ENCODE measurements around the gene COL23A1. TPM values are rescaled to one million over a fixed set of nuclear protein-coding genes. Genes with fewer than 3 reads are reported as not detected.
A peak's percentile ranks its signal among the peaks of the same experiment; 100 is the strongest.

COL23A1 gene
- total RNA-seq, 1 experiment from 2014 or later, result not detected

DNA sequence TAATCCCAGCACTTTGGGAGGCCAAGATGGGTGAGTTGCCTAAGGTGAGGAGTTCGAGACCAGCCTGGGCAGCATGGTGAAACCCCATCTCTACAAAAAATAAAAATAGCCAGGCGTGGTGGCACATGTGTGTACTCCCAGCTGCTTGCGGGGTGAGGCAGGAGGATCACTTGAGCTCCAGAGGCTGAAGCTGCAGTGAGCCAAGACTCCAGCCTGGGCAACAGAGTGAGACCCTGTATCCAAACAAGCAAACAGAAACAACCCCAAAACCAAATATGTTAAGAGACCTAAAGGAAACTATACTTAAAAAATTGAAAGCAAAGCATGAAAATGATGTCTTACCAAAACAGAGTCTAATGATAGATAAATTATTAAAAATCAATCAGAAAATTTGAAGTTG lies 373.4 kb downstream of the COL23A1 start:
- Mint-ChIP-seq H3K4me3 (ENCODE audit: low read depth, unreplicated experiment) (no peak overlapping the region), H3K27ac (ENCODE audit: unreplicated experiment) (no peak overlapping the region), H3K27me3 (ENCODE audit: unreplicated experiment) (no peaks in the 10 kb centered on the region), H3K36me3 (ENCODE audit: insufficient read depth, unreplicated experiment) (peaks cover 93% of the 10 kb centered on the region), H3K4me1 (ENCODE audit: low read depth, unreplicated experiment) (peaks cover 8% of the 10 kb centered on the region), H3K9me3 (ENCODE audit: low read depth, unreplicated experiment) (no peaks in the 10 kb centered on the region)
- intact Hi-C loops (cut with micrococcal nuclease; ENCODE audit: unreplicated experiment), result no loop called here
- TF ChIP-seq, protein P1, sequence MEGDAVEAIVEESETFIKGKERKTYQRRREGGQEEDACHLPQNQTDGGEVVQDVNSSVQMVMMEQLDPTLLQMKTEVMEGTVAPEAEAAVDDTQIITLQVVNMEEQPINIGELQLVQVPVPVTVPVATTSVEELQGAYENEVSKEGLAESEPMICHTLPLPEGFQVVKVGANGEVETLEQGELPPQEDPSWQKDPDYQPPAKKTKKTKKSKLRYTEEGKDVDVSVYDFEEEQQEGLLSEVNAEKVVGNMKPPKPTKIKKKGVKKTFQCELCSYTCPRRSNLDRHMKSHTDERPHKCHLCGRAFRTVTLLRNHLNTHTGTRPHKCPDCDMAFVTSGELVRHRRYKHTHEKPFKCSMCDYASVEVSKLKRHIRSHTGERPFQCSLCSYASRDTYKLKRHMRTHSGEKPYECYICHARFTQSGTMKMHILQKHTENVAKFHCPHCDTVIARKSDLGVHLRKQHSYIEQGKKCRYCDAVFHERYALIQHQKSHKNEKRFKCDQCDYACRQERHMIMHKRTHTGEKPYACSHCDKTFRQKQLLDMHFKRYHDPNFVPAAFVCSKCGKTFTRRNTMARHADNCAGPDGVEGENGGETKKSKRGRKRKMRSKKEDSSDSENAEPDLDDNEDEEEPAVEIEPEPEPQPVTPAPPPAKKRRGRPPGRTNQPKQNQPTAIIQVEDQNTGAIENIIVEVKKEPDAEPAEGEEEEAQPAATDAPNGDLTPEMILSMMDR (IDR thresholded peaks at IDR 0.05; ENCODE audit: unreplicated experiment), result no peak
- no TSS peak for BruUV-seq (replicated peaks)
- CTCF ChIA-PET, result no interaction called here
- DNase-seq, result no peak

DNA sequence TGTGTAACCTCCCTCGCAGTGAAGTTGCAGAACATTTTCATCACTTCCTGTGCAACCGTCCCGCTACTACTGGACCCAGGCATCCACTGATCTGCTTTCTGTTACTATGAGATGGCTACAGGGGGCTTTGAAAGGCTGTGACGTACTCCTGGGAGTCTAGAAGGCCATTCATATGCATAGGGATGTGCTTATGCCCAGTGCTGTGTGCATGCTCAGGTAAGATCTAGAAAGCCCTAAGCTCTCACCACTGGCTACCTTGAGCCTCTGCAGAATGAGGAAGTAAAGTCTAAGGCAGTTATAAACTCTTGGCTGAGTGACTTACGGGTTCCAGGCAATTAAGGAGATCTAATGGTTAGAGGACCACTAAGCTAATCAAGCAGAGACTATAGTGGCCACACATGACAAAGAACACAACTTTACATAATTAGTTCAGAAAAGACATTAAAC lies 374.1 kb downstream of the COL23A1 start:
- BruUV-seq (replicated peaks), result no TSS peak
- intact Hi-C loops (cut with micrococcal nuclease; ENCODE audit: unreplicated experiment), result no loop called here
- DNase-seq, result no peak
- Mint-ChIP-seq H3K27ac (ENCODE audit: unreplicated experiment) (no peak overlapping the region), H3K36me3 (ENCODE audit: insufficient read depth, unreplicated experiment) (peaks cover 93% of the 10 kb centered on the region), H3K9me3 (ENCODE audit: low read depth, unreplicated experiment) (no peaks in the 10 kb centered on the region), H3K4me1 (ENCODE audit: low read depth, unreplicated experiment) (peaks cover 8% of the 10 kb centered on the region), H3K4me3 (ENCODE audit: low read depth, unreplicated experiment) (no peak overlapping the region), H3K27me3 (ENCODE audit: unreplicated experiment) (no peaks in the 10 kb centered on the region)
- CTCF ChIA-PET, result no interaction called here
- TF ChIP-seq, protein P1 (IDR thresholded peaks at IDR 0.05; ENCODE audit: unreplicated experiment), result no peak

DNA sequence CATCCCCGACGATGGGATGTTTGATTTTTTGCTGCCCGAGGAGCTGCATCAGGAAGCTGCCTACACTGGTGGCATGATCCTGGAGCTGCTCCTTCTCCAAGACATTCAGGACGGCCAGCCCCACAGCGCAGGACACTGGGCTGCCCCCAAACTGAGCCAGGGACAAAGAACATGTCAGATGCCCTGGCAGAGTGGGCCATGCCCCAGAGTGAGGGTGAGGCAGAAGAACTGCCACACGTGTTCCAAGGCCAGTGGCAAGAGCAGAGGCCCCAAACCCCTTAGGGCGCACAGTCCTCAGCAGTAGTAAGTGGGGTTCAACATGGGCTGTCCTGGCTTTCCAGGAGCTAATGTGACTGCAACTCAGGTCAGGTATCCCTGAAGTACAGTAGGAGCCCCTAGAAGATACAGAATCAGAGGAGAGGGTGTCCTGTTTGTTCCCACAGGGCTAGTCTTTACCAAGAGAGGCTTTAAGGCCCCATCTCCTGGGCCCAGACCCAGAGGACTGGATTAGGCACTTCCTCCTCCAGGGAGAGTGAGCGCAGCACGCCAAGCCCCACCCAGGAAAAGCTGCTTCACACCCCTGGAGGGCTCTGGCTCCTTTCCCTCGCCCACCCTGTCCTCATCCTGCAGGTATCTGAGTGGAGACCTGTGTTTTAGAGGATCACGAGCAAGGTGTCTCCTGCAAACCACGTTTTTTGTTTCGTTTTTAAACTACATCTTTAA lies 374.8 kb downstream of the COL23A1 start:
- Mint-ChIP-seq H3K4me3 (ENCODE audit: low read depth, unreplicated experiment) (no peak overlapping the region), H3K9me3 (ENCODE audit: low read depth, unreplicated experiment) (no peaks in the 10 kb centered on the region), H3K27ac (ENCODE audit: unreplicated experiment) (no peak overlapping the region), H3K36me3 (ENCODE audit: insufficient read depth, unreplicated experiment) (peaks cover 93% of the 10 kb centered on the region), H3K4me1 (ENCODE audit: low read depth, unreplicated experiment) (peaks cover 9% of the 10 kb centered on the region), H3K27me3 (ENCODE audit: unreplicated experiment) (no peaks in the 10 kb centered on the region)
- no peak for DNase-seq
- intact Hi-C loops (cut with micrococcal nuclease; ENCODE audit: unreplicated experiment), result no loop called here
- TF ChIP-seq, protein P1 (IDR thresholded peaks at IDR 0.05; ENCODE audit: unreplicated experiment), result no peak
- no TSS peak for BruUV-seq (replicated peaks)
- CTCF ChIA-PET, result no interaction called here

DNA sequence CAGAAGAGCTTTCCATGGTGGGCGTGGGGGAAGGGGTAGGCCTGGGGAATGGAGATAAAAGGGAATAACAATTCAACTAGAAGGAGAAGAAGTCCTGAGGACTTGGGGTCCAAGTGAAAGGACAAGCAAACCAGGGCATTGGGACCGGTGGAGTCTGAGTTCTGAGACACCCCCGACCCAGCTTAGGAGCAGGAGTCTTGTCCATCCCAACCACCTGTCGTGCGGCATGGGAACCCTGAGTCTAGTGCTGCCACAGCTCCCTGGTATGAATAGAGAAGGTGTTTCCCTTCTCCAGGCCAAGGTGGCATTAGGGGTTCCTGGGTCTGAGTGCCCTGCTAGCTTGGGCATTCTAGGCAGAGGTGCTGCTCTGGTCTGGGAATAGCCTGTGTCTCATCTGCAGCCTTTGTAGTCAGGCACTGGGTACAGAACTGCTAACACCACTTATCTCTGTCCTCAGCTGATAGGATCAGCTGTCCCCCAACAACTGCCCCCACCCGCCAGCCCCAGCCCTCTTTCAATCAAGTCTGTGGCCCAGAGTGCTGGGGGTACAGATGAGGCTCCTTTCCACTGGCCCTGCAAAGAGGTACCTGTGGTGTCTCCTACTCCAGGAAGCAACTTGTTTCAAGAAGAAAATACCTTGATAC lies 375.9 kb downstream of the COL23A1 start:
- intact Hi-C loops (cut with micrococcal nuclease; ENCODE audit: unreplicated experiment), result no loop called here
- peaks cover 96% of the 10 kb centered on the region for H3K36me3 Mint-ChIP-seq (ENCODE audit: insufficient read depth, unreplicated experiment)
- H3K27me3 Mint-ChIP-seq (ENCODE audit: unreplicated experiment), result no peaks in the 10 kb centered on the region
- BruUV-seq (replicated peaks), result no TSS peak
- no peaks in the 10 kb centered on the region for H3K9me3 Mint-ChIP-seq (ENCODE audit: low read depth, unreplicated experiment)
- peaks cover 16% of the 10 kb centered on the region for H3K4me1 Mint-ChIP-seq (ENCODE audit: low read depth, unreplicated experiment)
- H3K27ac Mint-ChIP-seq (ENCODE audit: unreplicated experiment), result peak overlapping the region; percentile 25
- TF ChIP-seq, protein P1 (IDR thresholded peaks at IDR 0.05; ENCODE audit: unreplicated experiment), result no peak
- CTCF ChIA-PET, result interaction anchor here (0.5 kb wide), 1 partner anchor 22 kb away, joined by 6 read pairs; no protein-coding TSS in a partner anchor
- DNase-seq, result no peak
- H3K4me3 Mint-ChIP-seq (ENCODE audit: low read depth, unreplicated experiment), result no peak overlapping the region
